ENCODE results near the gene SH3RF1. TPM values are rescaled to one million over a fixed set of nuclear protein-coding genes. Genes with fewer than 3 reads are reported as not detected.

SH3RF1 gene
- total and polyA plus RNA-seq, 2 of the 8 experiments (the other 6 are each of a cell fraction or from before 2014, with no cell fraction given) = 6.9 to 15.1 TPM

DNA sequence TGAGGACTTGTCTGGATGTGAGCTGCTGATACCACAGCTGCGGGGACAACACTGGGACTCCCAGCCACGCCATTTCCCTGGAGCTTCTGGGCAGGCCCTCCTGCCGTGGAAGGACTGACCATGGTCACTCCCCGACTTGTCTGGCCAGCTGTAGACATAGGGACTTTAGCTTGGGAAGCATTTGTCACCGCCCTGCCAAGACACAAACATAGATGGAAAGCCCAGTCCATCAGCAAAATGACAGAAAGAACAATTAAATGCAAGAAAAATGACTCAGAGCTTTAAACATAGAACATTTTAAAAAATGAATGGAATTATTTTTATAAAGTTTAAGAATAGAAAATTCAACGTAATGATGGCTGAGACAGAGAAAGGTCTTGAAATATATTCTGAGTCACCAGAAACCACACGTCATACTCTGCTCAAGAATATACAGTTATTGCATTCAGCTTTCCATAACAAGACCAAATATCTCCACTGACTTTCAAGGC, 153.1 kb downstream of the SH3RF1 start:
- H2BK5ac ChIP-seq (ENCODE audit: low read depth, low read length) = no peak overlapping the region
- no peak overlapping the region for H3K23ac ChIP-seq (ENCODE audit: insufficient read length)
- no peak overlapping the region for H3K27ac ChIP-seq (ENCODE audit: low read depth, low read length)
- H3K36me3 ChIP-seq (ENCODE audit: control insufficient read depth in 2 of 4, insufficient read depth in 4 of 4, low read length in 3 of 4) = peaks cover 0 to 35% (median 3%) of the 10 kb centered on the region in 4 experiments; a peak in 6 of 8 replicates
- no peak for FAIRE-seq
- H3K56ac ChIP-seq (replicated peaks; ENCODE audit: insufficient read length, low read depth, low read length) = no peak overlapping the region
- no peak for DNase-seq (ENCODE audit: low read depth in 1 of 2, low spot score in 2 of 2)
- POLR2A ChIA-PET (ENCODE audit: partially characterized antibody) = no interaction called here
- no peak overlapping the region for H2BK12ac ChIP-seq (ENCODE audit: low read depth, low read length)
- H2BK15ac ChIP-seq (ENCODE audit: low read length) = no peak overlapping the region
- no peak overlapping the region for H2BK120ac ChIP-seq (replicated peaks; ENCODE audit: low read depth, low read length)
- H3K4me2 ChIP-seq (ENCODE audit: insufficient read depth in 1 of 2, low read depth in 2 of 2, low read length in 2 of 2) = no peak overlapping the region
- H3K4me3 ChIP-seq (ENCODE audit: extremely low read depth in 1 of 4, insufficient read depth in 2 of 4, low read depth in 3 of 4, low read length in 4 of 4) = no peak overlapping the region
- H3K18ac ChIP-seq (ENCODE audit: extremely low read depth, low read length) = no peak overlapping the region
- no peaks in the 10 kb centered on the region for H3K23me2 ChIP-seq (ENCODE audit: low read depth, low read length)
- TF ChIP-seq SRF (IDR thresholded peaks at IDR 0.05; ENCODE audit: low read depth, low read length) = no peak
- no peak for TF ChIP-seq TCF12 (IDR thresholded peaks at IDR 0.05; ENCODE audit: low read depth, low read length)
- no peak for TF ChIP-seq GTF2F1 (IDR thresholded peaks at IDR 0.05; ENCODE audit: borderline replicate concordance, low read depth, low read length)
- TF ChIP-seq SP4 (IDR thresholded peaks at IDR 0.05; ENCODE audit: low read length) = no peak
- no peak for TF ChIP-seq TAF1 (IDR thresholded peaks at IDR 0.05; ENCODE audit: low read depth, low read length)
- TF ChIP-seq POLR2A (IDR thresholded peaks at IDR 0.05; ENCODE audit: control extremely low read depth in 1 of 2, low read depth in 2 of 2, low read length in 2 of 2) = no peak
- TF ChIP-seq HDAC2 (IDR thresholded peaks at IDR 0.05; ENCODE audit: borderline replicate concordance in 1 of 2, low read depth in 2 of 2, low read length in 2 of 2) = no peak
- no peak for TF ChIP-seq CHD1 (IDR thresholded peaks at IDR 0.05; ENCODE audit: low read depth, low read length)
- TF ChIP-seq, protein P1, sequence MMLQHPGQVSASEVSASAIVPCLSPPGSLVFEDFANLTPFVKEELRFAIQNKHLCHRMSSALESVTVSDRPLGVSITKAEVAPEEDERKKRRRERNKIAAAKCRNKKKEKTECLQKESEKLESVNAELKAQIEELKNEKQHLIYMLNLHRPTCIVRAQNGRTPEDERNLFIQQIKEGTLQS (IDR thresholded peaks at IDR 0.05; ENCODE audit: insufficient read depth, low read depth, low read length) = no peak
- TF ChIP-seq RNF2 (IDR thresholded peaks at IDR 0.05; ENCODE audit: borderline replicate concordance, low read depth, low read length, missing control alignments, poor library complexity, severe bottlenecking) = no peak
- TF ChIP-seq ZNF274 (IDR thresholded peaks at IDR 0.05; ENCODE audit: borderline replicate concordance, extremely low read depth, low read length) = no peak
- no peak for TF ChIP-seq EP300 (IDR thresholded peaks at IDR 0.05; ENCODE audit: borderline replicate concordance in 1 of 2, low read depth in 2 of 2, low read length in 2 of 2)
- no peak for TF ChIP-seq CHD2 (IDR thresholded peaks at IDR 0.05; ENCODE audit: low read length)
- TF ChIP-seq YY1 (IDR thresholded peaks at IDR 0.05; ENCODE audit: low read depth, low read length) = no peak
- 89 to 100% methylated on average over 1 to 7 of the region's 7 CpGs for WGBS, 2 experiments (ENCODE audit: extremely low coverage in 1 of 2, insufficient coverage in 1 of 2, insufficient read length in 1 of 2, insufficient replicate concordance in 2 of 2, low coverage in 1 of 2, low lambda C conversion rate in 2 of 2, missing lambda C conversion rate in 1 of 2)
- H3K4ac ChIP-seq (replicated peaks; ENCODE audit: insufficient read length, low read depth, low read length) = no peak overlapping the region
- peaks cover 0 to 3% (median 0%) of the 10 kb centered on the region in 4 experiments; a peak in 2 of 7 replicates for H3K4me1 ChIP-seq (replicated peaks in 1 of 4; ENCODE audit: control insufficient read depth in 3 of 4, insufficient read depth in 4 of 4, low read length in 3 of 4)
- H4K5ac ChIP-seq (ENCODE audit: insufficient read length, low read depth, low read length) = no peak overlapping the region
- H3K79me2 ChIP-seq (ENCODE audit: control insufficient read depth in 1 of 2, insufficient read depth in 2 of 2, low read length in 2 of 2) = no peaks in the 10 kb centered on the region
- no peak overlapping the region for H2BK20ac ChIP-seq (ENCODE audit: low read length)
- H4K91ac ChIP-seq (replicated peaks; ENCODE audit: insufficient read length, low read length) = no peak overlapping the region
- no peaks in the 10 kb centered on the region for H4K20me1 ChIP-seq (replicated peaks in 1 of 2; ENCODE audit: control insufficient read depth in 1 of 2, insufficient read depth in 2 of 2, low read length in 2 of 2)
- no peaks in the 10 kb centered on the region for H3K9me3 ChIP-seq (ENCODE audit: insufficient read depth in 2 of 2, low read depth in 1 of 2, low read length in 1 of 2)
- no peaks in the 10 kb centered on the region for H3K79me1 ChIP-seq (ENCODE audit: low read depth, low read length)
- no peak overlapping the region for H2AK5ac ChIP-seq (ENCODE audit: low read depth, low read length)
- no peak overlapping the region for H3K9ac ChIP-seq (replicated peaks in 1 of 4; ENCODE audit: extremely low read depth in 1 of 4, low read depth in 3 of 4, low read length in 3 of 4)
- no peak overlapping the region for H4K8ac ChIP-seq (ENCODE audit: extremely low read depth, insufficient read depth, low read length)
- H3K27me3 ChIP-seq (replicated peaks in 1 of 4; ENCODE audit: control insufficient read depth in 3 of 4, extremely low read depth in 1 of 4, insufficient read depth in 3 of 4, low read length in 3 of 4) = no peaks in the 10 kb centered on the region
- no peak overlapping the region for H3K14ac ChIP-seq (ENCODE audit: insufficient read length)
- CTCF ChIA-PET (ENCODE audit: partially characterized antibody) = interaction anchor here (0.9 to 2.1 kb wide), 5 partner anchors 8 to 368 kb away, joined by 3 to 7 read pairs (median 3); no protein-coding TSS in a partner anchor
- H2AFZ ChIP-seq (ENCODE audit: low read length) = no peak overlapping the region
